NCI-H2196 treated with DMSO at 0.1 percent for 48 hours (cell line): ENCODE results near the gene ADAM22.

Experiments used
- DNase-seq: peaks from one replicate; lab custom pipeline; 2025; ENCODE audit not compliant: unreplicated experiment; lab: John Stamatoyannopoulos, UW

ADAM22 gene

GRCh38 chr7:88208521-88208920 is 274.5 kb downstream of the ADAM22 start:
- no peak for DNase-seq

GRCh38 chr7:88212918-88213317 is 278.9 kb downstream of the ADAM22 start:
- DNase-seq = no peak

- DNase-seq = no peak
These were observed 280.4 kb downstream of the ADAM22 start for GRCh38 chr7:88214456-88214855.

- DNase-seq = no peak
These were observed 281.2 kb downstream of the ADAM22 start for GRCh38 chr7:88215295-88215694.

- DNase-seq = no peak
These were observed 282.2 kb downstream of the ADAM22 start for GRCh38 chr7:88216276-88216675.

- no peak for DNase-seq
These were observed 283.8 kb downstream of the ADAM22 start for GRCh38 chr7:88217675-88218428.

- DNase-seq = no peak
These were observed 284.3 kb downstream of the ADAM22 start for GRCh38 chr7:88218429-88218745.

GRCh38 chr7:88218836-88219605 is 285.0 kb downstream of the ADAM22 start:
- peak; percentile 16 for DNase-seq

GRCh38 chr7:88219781-88220747 is 286.0 kb downstream of the ADAM22 start, which contains the start of gene SRI:
Gene SRI (minus strand): TSS chr7:88220038. CDS start chr7:88220026, 12 bp downstream.
- peak; percentile 73 for DNase-seq

- no peak for DNase-seq
These were observed 289.2 kb downstream of the ADAM22 start for GRCh38 chr7:88223265-88223664.

- DNase-seq = no peak
These were observed 290.7 kb downstream of the ADAM22 start for GRCh38 chr7:88224601-88225275.

- DNase-seq = no peak
These were observed 292.1 kb downstream of the ADAM22 start for GRCh38 chr7:88226201-88226600.

GRCh38 chr7:88226886-88227516 is 292.9 kb downstream of the ADAM22 start:
- no peak for DNase-seq

GRCh38 chr7:88229302-88229995 is 295.4 kb downstream of the ADAM22 start:
- DNase-seq = no peak

- DNase-seq = no peak
These were observed 296.6 kb downstream of the ADAM22 start for GRCh38 chr7:88230646-88231045.

GRCh38 chr7:88233828-88234227 is 299.8 kb downstream of the ADAM22 start:
- no peak for DNase-seq

- no peak for DNase-seq
These were observed 305.8 kb downstream of the ADAM22 start for GRCh38 chr7:88239852-88240251.

- DNase-seq = peak; percentile 28
These were observed 309.4 kb downstream of the ADAM22 start for GRCh38 chr7:88243345-88243909.

GRCh38 chr7:88244258-88244657 is 310.2 kb downstream of the ADAM22 start:
- DNase-seq = no peak
